Measurements from ENCODE around the gene ZNF335.

The ZNF335 gene

GRCh38 chr20:45953672-45954071 lies 18.3 kb downstream of the ZNF335 start:
- DNase-seq (ENCODE audit: low read depth in 2 of 2) = no peak

DNA sequence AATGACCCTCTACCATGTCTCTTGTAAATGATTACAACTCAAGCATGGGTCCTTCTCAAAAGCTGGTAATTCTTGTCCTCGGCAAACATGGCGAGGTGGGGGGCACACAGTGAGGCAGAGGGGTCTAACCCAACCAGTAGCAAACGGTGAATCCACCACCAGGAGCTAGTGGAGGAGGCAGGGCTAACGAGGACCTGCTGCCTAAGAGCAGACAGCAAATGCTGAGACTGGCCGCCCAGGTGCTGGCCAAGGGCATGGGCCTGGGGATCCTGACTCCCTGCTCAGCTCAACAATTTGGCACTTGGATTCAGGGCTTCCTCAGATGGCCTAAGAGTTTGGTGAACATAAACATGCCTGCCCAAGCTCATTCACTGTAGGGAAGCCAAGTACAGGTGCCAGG lies 19.1 kb downstream of the ZNF335 start:
- no peak for DNase-seq (ENCODE audit: low read depth in 2 of 2)

DNA sequence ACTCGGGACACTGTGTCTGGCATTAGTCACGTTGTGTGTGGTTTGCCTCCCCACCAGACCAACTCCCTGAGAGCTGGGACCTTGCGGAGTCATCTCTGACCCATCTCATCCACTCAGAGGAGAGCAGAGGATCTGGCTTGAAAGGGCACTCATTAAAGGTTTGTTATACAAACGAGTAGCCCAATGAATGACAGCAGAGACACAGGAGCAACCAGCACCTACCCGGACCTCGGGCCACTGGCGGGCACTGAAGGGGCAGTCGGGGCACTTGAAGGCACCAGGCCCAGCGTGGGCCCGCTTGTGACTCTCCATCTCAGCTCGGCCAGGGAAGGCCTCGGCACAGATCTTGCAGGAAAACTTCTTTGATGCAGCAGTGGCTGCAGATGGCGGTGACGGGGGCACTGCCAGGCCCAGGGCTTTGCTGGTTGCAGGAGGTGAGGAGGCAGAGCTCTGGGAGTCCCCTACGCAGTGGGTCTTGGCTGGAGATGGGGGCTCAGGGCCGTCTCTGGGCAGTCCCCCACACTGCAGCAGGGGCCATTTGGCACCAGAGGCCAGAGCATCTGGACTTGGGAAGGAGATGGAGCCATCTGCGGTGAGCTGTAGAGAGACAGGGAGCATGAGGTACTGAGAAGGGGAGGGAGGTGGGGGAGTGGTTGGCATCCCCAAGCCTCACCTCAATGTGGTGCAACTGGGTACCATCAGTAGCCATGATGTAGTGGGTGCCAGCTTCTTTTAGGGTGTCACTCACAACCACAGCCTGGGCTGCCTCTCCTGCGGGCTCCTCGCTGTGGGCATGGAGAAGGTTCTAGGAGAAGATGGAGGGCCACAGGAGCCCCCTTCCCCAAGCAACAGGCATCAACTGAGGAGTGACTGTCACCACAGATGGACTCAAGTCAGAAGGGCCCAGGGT lies 19.8 kb downstream of the ZNF335 start:
- DNase-seq (ENCODE audit: low read depth in 2 of 2) = no peak

GRCh38 chr20:45950330-45950646 lies 21.7 kb downstream of the ZNF335 start:
- DNase-seq (ENCODE audit: low read depth in 2 of 2) = no peak

GRCh38 chr20:45949542-45950329 lies 22.3 kb downstream of the ZNF335 start:
- no peak for DNase-seq (ENCODE audit: low read depth in 2 of 2)

DNA sequence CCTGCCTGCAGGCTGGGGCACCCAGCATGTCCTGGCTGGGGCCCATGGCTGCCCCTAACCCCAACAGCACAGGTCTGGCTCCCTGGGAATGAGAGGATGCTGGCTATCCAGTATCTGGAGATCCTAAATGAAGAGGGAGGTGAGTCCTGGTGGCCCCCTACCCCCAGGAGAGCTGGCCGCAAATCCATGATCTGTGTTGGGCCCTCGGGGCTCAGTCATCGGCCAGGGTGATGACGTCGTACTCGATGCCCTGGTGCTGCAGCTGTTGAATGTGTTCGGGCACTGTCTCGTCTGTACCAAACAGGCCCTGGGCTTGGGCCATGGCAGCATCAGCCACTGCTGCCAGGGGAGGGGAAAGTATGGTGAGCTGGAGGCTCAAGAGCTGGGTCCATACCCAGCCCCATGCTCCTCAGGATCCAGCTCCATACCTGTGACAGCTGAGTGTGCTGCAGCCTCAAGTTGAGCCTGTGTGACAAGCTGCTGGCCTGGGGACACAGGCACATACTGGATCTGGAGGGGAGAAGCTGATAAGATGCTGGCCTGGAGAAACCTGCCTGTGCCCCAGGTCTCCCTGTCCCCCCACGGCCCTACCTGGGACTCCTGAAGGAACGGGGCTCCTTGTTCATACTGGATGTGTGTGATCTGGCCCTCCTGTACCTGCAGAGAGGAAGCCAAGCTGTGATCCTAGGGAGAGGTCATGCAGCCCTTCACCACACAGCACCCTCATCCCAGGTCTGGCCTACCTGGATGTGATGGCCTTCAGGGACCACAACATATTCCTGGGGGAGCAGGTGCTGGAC lies 23.1 kb downstream of the ZNF335 start:
- no peak for DNase-seq (ENCODE audit: low read depth in 2 of 2)

GRCh38 chr20:45948261-45948733 lies 23.7 kb downstream of the ZNF335 start:
- no peak for DNase-seq (ENCODE audit: low read depth in 2 of 2)

- no peak for DNase-seq (ENCODE audit: low read depth in 2 of 2)
These were observed 24.7 kb downstream of the ZNF335 start for GRCh38 chr20:45947110-45947866.

GRCh38 chr20:45946149-45946970 lies 25.6 kb downstream of the ZNF335 start:
- no peak for DNase-seq (ENCODE audit: low read depth in 2 of 2)

DNA sequence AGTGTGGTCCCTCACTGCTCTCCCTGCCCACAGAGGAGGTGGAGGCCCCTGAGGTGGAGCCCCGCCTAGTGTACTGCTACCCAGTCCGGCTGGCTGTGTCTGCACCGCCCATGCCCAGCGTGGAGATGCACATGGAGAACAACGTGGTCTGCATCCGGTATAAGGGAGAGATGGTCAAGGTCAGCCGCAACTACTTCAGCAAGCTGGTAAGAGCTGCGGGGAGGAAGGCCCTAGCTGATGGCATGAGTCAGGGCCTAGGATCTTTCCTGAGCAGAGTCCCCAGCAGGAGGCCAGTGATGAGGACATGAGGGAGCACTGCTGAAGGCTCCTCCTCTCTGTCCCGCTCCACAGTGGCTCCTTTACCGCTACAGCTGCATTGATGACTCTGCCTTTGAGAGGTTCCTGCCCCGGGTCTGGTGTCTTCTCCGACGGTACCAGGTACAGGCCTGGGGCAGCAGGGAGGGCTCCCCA lies 26.3 kb downstream of the ZNF335 start:
- DNase-seq (ENCODE audit: low read depth in 2 of 2) = no peak

DNA sequence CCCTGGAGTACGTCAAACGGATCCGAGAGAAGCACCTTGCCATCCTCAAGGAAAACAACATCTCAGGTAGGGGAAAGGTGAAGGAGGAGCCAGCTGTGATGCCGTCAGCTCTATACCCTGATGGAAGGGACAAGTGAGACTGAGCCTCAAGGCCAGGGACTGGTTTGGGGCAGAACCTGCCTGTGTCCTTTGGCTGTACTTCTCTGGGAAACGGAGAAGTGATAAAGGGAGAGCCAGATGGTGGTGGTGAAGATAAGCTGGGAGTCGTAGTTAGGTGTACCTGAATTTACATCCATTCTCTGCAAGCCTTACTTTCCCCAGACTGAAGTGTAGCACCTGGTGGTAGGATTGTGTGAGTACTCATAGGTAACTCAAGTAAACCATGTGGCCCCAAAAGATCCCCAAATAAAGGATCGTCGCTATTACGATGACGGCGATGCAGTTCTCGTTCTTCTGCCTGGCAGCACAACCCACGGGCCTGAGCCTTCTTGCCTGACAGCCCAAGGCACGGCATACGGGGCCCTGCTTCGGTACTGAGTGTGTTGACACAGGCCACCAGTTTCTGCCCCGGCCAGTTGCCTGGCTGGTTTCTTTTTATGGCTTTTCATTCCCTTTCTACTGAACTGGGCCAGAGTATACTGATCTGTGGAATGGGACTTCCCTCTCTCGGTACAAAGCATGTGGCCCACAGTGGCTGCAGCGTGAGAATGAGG lies 26.9 kb downstream of the ZNF335 start:
- DNase-seq (ENCODE audit: low read depth in 2 of 2) = no peak

- DNase-seq (ENCODE audit: low read depth in 2 of 2) = no peak
These were observed 27.6 kb downstream of the ZNF335 start for GRCh38 chr20:45944151-45944964.

- no peak for DNase-seq (ENCODE audit: low read depth in 2 of 2)
These were observed 28.4 kb downstream of the ZNF335 start for GRCh38 chr20:45943613-45944012.

GRCh38 chr20:45940469-45940868 lies 31.5 kb downstream of the ZNF335 start:
- no peak for DNase-seq (ENCODE audit: low read depth in 2 of 2)

DNA sequence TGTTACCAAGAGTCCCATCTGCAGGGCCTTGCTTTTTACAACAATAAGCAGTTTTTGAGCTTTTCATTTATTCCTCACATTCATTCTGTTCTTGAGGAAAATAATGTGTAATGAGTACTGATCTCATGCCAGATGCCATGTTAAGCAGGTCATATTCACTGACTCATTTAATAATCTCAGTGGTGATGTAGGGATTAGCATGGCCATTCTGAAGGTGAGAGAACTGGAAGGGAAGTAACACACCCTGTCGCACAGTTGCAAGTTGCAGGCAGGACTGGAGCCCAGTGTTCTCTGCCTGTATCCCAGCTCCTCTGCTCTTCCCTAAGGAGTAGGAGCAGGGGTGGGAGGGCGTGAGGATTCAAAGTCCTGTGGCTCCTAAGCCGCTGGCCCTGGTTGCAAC lies 31.9 kb downstream of the ZNF335 start:
- no peak for DNase-seq (ENCODE audit: low read depth in 2 of 2)

- no peak for DNase-seq (ENCODE audit: low read depth in 2 of 2)
These were observed 33.1 kb downstream of the ZNF335 start for GRCh38 chr20:45938727-45939438.

GRCh38 chr20:45937765-45938164 lies 34.2 kb downstream of the ZNF335 start:
- no peak for DNase-seq (ENCODE audit: low read depth in 2 of 2)

GRCh38 chr20:45935416-45936046 lies 36.5 kb downstream of the ZNF335 start:
- no peak for DNase-seq (ENCODE audit: low read depth in 2 of 2)

All from activated CD4-positive, alpha-beta T cell treated with anti-CD3 and anti-CD28 coated beads for 24 hours (primary cell).